NK-92 treated with Interleukin-12 subunit alpha and Interleukin-12 subunit beta, amount 100 ng/mL, for 24 hours (cell line): ENCODE results near the gene NEXN.

Experiments
- DNase-seq: peaks from one replicate; lab custom pipeline; 2025; lab: John Stamatoyannopoulos, UW

The NEXN gene

DNA sequence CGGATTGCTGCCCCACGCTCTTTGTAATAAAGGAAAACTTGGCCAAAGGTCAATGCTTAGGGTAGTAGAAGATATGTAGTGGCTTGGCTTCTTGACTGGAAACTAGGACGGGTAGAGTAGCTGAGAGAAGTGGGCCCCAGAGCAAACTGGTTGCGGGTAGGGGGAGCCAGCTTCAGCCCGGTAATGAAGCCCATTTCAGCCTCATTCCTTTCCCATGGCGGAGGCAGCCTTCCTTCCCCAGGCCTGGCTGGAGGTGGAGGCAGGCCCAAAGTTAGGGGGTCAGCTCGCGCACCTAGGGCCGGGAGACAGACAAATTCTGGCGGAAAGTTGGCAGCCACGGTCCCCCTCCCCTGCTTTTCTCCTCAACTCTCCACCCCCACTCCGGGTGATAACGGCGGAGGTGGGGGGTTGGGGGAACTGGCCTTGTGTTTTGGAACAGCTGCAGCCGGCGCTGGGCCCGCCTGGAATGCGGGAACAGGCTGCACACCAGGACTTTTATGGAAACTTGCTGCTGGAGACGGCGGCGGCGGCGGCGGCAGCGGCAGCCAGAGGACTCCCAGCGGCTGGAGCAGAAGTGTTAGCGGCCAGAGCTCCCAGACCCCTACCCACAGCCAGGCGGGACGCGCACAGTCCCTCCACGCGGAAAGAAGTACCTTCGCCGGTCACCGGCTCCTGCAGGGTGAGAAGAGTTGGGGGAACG lies at the start of gene NEXN:
NEXN (plus strand) TSS at position 544 of the 700 bp plus-strand sequence. CDS start 27,483 bp downstream, outside the sequence.
- DNase-seq = no peak

DNA sequence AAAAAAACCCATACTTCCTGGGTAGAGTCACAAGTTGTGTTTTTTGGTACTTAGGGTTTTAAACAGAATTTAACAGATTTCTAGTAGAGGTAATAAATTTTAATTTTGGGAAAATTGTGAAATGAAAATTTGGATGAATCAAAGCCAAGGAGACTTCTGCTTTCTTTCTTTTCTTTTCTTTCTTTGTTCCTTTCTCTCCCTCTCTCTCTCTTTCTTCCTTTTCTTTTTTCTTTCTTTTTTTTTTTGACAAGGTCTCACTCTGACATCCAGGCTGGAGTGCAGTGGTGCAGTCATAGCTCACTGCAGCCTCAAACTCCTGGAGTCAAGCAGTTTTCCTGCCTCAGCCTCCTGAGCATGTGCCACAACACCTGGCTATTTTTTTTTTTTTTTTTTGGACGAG lies 46.9 kb upstream of the NEXN start:
- DNase-seq = no peak

DNA sequence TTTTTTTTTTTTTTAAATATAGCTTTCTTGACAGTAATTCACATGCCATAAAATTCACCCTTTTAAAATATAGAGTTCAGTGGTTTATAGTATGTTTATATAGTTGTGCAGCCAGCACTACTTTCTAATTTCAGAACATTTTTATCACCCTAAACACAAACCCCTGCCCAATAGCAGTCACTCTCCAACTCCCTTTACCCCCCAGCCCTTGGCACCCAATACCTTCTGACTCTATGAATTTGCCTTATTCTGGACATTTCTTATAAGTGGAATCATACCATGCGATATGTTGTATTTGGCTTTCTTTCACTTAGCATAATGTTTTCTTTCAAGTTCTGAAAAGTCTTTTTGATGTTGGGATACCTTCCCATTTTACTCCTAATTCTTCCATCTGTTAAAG lies 42.5 kb upstream of the NEXN start:
- DNase-seq = no peak

DNA sequence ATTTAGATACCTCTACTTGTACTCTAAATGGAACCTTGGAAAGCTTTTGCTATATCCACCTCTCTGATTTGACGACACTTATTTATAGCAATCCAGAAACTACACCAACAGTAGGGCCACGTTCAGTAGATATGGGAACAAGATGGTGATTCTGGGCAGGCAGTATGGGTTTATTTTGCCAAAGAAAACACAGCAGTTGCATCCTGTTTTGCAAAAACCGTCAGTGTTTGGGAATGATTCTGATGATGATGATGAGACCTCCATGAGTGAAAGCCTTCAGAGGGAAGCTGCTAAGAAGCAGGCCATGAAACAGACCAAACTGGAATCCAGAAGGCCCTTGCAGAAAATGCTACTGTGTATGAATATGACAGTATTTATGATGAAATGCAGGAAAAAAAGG lies 41.5 kb upstream of the NEXN start:
- DNase-seq = no peak

DNA sequence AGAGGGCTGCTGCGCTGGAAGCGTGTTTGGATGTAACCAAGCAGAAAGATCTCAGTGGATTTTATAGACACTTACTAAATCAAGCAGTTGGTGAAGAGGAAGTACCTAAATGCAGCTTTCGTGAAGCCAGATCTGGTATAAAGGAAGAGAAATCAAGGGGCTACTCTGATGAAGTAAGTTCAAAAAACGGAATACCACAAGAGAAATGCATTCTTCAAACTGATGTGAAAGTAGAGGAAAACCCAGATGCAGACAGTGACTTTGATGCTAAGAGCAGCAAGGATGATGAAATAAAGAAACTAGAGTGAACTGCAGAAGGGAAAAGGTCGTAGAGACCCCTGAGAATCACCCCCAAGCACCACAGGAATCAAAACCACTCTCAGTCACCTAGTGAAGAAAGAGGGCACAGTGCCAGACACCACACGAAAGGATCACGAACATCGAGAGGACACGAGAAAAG lies 40.8 kb upstream of the NEXN start:
- DNase-seq = no peak

DNA sequence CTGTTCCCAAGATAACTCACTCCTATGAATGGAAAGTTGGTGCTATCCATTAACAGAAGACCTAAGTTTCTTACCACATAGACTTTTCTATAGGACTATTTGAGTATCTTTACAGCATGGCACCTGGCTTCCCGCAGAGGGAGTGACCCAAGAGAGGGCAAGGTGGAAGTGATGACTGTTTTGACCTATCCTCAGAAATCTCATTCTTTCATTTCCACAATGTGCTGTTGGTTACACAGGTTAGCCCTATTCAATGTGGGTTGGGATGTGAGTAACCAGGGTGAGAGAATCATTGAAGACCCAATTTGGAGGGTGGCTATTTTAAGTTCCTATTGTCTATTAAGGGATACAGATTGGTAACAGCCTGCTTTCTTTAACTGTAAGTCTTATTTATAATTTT lies 38.3 kb upstream of the NEXN start:
- DNase-seq = no peak

DNA sequence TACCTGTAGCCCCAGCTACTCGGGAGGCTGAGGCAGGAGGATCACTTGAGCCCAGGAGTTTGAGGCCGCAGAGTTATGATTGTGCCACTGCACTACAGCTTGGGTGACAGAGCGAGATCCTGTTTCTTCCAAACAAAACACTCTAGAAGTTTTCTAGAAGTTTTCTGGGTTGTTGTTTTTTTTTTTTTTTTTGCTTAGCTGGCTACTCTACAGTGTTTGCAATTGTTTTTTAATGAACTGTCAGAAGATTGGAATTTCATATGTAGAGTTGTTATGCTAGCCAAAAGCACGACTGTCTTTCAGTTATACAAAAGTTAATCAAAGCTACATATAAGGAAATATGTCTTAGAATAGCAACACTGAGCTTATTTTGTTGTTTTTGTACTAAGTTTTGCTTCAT lies 30.9 kb upstream of the NEXN start:
- no peak for DNase-seq

DNA sequence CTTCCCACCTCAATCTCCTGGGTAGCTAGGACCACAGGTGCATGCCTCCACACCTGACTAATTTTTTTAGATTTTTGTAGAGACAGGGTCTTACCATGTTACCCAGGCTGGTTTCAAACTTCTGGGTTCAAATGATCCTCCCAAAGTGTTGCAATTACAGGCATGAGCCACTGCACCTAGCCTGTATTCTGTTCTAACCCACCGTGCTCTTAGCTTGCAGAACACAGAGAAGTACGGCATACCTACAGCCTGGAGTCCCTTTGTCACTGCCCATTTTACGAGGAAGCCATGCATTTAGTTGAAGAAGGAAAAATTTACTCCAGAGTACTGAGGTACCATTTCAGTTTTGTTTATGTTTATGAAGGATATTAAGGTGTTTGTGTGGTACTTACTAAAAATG lies 29.7 kb upstream of the NEXN start:
- DNase-seq = no peak

DNA sequence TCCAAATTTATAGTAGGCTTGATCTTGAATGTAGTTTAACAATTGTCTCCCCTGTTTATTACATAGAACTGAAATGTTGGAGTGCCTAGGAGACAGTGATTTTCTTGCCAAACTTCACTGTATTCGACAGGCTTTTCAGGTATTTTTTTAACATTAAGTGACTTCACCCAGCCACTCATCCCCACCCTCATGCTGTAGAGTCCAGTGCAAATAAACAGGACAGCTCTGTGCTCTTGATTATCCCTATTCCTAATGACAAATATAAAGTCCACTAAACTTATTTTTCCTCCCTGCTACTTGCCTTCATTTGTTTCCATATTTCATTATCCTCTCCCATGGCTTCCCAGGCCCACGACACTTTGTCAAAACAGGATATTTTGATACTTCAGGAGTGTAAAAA lies 29.2 kb upstream of the NEXN start:
- no peak for DNase-seq

DNA sequence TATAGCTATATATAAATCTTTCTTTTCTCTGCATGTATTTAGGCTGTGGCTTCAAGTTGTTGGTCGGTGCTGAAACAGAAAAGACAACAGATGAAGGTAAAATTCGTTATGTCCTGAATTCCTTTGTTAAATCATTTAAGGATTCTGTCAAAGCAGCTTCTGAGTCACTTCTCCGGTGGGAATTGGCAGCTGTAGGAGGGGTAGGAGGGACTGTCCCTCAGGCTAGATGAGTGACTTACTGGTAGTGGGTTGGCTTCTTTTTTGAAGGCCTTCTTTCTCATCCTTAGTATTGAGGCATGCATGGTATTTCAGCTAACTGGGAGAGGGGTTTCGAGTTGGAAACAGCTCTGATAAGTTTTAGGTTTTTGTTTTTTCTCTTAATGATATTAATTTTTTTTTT lies 22.1 kb upstream of the NEXN start:
- no peak for DNase-seq

DNA sequence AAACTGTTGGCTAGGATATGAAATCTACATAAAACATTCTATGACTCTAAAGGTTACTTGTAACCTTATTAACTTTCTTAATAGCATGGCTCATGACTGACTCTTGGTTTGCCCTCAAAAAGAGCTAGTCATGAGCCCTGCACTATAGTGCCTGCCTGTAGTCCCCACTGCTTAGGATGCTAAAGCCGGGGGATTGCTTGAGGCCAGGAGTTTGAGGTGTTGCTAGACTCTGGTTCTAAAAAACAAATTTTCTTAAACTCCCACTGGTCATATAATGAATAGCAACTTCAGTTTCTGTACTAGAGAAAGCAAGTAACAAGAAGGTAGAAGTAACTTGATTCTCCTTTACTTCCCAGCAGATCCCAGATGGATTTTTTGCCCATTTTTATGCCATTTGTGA lies 15.8 kb upstream of the NEXN start:
- no peak for DNase-seq

DNA sequence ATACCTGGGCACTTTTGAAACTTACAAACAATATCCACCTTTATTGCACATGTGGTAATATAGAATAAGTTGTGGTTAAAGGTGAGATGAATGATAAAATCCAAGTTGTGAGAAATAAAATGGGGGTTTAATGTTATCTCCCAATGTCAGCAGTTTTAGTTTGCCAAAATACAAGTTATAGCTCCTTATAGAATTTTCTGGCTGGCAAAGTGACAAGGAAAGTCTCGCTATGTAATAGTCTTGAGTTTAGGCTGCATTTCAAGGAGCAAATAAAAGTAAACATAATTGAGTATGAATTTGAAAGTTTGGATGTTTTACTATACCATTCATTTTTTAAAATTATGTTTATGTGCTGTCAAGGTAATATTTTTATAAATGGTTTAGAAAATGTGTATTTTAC lies 15.0 kb upstream of the NEXN start:
- no peak for DNase-seq

DNA sequence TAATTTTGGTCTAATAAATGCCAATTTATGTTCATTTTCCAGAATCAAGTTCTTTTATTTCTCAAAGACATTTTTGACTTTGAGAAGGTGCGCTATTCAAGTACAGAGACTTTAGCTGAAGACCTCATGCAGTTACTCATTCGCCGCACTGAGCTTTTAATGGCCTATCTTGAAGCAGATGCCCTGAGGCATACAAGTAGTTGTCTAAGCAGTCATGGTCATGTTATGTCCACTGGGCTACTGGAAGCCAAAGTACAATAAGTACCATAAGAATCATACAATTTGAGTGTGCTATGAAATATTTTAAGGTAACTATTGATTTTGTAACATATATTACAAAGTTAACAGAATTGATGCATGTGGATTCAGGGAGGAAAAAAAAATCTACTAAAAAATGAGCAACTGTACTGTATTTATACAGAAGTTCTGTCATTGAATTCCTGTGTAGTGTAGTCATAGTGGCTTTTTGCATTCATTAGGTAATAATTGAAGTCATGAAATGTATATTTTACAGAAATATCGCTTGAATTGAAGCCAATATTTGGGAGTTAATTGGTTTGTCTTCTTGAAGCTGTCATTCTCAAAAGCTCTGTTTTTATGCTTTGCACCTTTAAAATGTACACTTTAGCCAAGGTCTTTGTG lies 13.5 kb upstream of the NEXN start:
- DNase-seq = no peak

DNA sequence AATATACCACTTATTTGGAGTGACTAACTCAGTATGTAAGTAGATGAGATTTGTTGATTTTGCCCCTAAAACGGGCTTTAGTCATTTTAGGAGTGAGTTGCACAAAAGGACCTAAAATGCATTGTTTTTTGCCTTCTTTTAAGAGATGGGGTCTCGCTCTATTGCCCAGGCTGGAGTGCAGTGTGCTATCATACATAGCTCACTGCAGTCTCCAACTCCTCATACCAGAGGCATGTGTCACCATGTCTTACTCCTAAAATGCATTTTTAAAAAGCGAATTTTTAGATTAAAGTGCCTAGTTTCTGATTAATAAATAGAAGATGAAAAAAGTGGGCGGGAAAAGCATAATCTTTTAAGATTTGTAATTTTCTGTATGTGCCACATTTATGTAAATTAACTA lies 11.5 kb upstream of the NEXN start:
- DNase-seq = no peak

DNA sequence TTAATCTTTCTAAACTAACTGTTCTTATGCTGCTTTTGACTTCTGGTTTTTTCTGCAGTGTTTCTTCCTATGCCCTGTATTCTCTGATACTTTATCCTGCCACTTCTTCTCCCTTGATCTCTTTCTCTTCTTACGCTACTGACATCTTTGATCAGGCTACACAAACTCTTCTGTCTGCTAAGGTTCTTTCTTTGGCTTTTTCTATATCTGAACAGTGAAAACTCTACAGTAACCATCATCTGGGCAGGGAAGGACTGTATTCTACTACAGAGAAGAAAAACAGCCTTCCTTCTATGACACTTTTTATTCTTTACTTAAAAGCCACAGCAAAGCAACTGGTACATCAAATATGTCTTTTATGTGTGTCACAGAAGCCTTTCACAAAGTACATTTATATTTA lies 7.4 kb upstream of the NEXN start:
- no peak for DNase-seq

DNA sequence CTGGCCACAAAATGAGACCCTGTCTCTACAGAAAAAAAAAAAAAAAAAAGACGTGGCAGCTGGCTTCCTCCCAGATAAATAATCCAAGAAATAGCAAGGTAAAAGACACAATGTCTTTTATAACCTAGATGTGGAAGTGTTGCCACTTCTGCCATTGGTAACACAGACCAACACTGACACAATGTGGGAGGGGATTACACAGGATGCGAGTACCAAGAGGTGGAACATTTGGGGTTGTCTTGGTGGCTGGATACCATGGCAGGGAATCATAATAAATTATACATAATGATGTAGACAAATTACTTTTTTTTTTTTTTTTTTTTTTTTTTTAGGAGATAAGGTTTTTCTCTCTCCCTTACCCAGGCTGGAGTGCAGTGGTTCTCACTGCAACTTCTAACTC lies 6.0 kb upstream of the NEXN start:
- no peak for DNase-seq

DNA sequence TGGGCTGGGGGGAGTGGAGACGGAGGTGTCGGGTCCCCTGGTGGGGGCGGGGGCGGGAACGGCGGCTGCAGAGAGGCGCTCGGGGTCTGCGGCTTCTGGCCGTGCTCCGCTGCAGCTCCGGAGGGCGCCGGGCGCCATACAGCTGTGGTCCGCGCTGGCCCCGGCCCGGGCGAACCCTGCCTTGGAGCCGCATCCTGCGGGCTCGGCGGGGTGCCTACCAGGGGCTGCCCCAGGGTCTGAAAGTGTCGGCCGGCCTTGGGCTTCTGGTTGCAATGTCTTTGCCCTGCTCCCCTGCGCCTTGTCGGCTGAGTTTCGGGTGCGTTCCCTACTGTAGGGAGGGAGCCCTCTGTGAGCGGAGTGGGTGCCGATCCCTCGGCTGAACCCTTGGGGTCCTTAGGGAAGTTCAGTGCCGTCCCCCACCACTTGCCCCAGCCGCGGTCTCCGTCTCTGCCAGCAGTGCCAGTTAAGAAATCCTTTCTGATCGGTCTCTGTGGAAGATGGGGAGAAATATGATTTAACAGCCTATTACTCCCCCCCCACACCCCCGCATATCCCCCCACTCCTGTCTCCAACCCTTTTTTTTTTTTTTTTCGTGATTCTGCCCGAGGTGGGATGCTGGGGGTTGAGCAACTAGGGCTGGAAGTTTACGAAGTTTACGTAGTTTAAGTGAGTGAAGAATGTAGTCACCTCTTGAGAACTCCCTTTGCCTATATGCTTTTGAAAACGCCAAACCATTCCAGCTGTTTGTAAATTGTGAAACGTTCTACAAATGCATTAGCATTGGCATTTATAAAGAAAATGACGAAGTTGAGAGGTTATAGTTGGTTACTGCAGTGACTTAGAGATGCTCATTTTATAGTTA lies 588 bp downstream of the NEXN start:
- DNase-seq = no peak

DNA sequence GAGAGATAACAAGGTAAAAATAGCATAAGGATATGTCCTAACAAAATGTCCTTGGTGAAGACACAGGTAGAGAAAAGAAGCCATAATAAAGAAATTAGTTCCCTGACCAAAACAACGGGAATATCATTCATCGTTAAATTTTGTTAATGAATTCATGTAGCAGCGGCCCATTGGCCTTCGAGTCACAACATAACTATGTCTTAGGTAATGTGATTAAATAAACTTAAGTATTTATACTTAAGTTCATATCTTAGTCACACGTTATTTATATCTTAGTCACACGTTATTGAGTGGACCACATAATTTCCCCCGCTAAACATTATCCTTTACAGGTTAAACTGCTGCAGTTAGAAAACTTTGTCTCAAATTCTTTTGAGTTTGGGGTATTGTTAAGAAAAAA lies 1.2 kb downstream of the NEXN start:
- DNase-seq = no peak

DNA sequence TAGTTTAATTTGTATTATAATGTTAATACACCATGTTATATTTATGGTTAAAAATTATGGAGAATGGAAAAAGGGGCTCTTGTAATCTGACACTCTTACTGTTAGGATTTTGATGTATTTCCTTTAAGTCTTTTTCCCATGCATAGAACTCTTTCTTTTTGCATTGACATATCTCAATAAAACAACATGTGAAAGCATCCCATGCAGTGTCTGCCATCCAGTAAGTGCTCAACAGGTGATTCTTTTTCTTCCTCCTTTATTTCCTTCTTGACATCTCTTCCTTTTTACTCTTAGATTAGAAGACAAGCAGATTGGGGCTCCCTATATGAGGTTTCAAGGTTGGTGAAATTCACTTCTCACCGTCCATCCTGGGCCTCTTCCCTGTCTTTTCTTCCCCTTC lies 2.8 kb downstream of the NEXN start:
- DNase-seq = no peak

DNA sequence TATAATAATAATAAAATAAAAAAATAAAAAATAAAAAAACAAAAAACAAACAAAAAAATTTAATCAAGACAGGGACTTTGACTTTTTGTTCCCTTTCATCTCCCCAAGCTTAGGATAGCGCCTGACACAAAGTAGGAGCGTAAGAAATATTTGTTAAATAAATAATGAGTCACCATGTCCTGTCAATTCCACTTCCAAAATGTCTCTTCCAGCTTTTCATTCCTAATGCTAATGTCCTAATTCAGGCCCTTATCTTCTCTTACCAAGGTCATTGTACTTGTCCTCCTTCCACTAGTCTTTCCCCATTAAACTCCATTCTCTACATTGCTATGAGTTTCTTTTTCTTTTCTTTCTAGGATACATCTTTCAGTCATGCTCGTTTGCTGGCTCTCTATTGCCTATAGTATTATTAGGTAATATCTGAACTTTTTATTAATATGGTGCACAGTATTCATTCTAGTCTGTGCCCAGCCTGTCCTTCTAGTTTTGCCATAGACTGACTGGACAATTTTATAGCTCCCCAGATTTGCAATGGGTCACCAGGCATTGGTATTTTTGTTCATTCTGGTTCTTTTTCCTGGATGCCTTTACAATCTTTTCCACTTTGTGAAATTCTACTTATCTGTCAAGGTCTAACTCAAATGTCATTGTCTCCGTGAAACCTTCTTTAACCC lies 11.4 kb downstream of the NEXN start:
- DNase-seq = no peak

DNA sequence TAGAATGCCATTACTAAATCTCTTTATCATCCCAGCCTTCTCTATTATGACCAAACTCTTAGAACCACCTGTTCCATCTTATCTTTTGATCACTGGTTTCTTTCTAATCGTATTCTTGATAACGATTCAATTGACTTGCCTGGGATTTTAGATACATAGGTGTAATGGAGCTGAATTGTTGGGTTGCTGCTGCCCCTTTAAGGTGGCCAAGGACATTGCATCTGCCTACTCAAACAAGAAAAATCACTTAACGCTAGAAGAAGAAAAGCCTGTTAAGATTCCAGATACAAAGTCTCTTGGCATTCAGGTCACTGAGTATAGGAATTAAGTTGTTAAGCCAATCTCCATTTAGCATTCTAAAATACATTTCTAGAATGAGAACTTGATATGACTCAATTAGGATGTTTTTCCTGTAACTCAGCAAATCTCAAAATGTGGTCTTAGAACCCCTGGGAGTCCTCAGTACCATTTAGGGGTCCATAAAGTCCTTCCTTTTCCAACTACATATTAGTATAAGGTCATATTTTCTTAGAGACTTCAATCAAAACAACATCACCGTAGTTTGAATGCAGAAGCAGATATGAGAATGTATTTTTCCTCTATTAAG lies 12.4 kb downstream of the NEXN start:
- no peak for DNase-seq

DNA sequence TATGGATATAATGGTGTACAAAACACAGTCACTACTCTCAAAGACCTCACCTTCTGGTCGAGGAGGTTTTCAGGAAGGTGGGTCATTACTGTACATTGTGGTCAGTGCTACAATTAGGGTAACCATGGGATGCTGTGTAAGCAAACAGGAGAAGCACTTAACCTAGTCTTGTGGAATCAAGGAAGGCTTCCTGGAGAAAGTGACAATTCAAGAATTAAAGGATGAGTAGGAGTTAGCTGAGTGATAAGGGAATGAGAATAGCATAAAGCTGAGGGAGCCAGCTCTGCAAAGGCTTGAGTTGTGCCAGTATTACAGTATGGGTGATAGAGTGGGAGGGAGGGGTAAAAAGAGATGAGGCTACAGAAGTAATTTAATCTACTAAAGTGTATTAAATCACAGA lies 17.2 kb downstream of the NEXN start:
- no peak for DNase-seq
